Suppressor macrophage (primary cell): ENCODE results near the gene TH.

ENCODE experiments used
- DNase-seq, 4 experiments: peaks; one replicate each; pipeline ENCODE4 v3.0.0-alpha.2; 2020 to 2022

Gene TH

GRCh38 chr11:2177076-2177475, 5.5 kb upstream of the TH start:
- no peak for DNase-seq

GRCh38 chr11:2176389-2176900, 4.8 kb upstream of the TH start:
- no peak for DNase-seq

DNA sequence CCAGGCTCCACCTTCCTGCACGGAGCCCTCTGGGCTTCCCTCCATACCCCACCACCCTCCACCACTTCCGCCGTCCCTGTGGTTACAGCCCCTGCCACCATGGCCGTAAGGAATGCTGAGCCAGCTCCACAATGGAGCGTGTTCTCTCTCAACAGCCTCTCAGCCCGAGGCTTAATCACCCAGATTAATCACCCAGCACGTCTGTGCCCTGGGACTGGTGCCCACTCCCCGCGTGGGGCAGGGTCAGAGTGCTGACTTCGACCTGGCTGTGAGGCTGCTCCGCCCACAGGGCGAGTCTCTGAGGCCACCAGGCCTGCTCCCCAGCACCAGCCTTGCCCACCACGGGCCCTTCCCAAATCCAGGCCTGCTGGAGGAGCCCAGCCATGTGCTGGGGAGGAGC, 4.0 kb upstream of the TH start:
- no peak for DNase-seq

- DNase-seq: no peak
These were observed 2.7 kb upstream of the TH start for GRCh38 chr11:2174361-2174760.

- no peak for DNase-seq
These were observed 2.1 kb upstream of the TH start for GRCh38 chr11:2173761-2174160.

GRCh38 chr11:2173150-2173693, 1.6 kb upstream of the TH start:
- peak in 2 of 4 experiments; percentile 16 to 33 for DNase-seq

DNA sequence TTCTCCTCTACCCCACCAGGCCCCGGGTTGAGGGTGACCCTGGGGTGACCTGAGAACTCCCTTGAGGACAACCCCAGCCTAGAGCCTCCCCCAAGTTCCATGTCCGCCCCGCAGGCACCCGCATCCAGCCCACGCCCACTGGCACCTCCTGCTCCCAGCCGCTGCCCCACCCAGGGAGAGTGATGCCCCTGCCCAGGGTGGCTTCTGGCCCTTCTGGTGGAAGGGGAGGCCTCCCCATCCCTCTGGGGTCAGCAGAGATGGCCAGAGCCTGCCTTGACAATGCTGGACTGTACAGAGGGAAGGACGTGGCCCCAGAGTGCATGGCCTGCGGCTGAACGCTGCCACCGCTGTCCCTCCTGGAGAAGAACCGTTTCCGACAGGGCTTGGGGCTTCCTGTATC, 1.1 kb upstream of the TH start:
- DNase-seq: no peak

DNA sequence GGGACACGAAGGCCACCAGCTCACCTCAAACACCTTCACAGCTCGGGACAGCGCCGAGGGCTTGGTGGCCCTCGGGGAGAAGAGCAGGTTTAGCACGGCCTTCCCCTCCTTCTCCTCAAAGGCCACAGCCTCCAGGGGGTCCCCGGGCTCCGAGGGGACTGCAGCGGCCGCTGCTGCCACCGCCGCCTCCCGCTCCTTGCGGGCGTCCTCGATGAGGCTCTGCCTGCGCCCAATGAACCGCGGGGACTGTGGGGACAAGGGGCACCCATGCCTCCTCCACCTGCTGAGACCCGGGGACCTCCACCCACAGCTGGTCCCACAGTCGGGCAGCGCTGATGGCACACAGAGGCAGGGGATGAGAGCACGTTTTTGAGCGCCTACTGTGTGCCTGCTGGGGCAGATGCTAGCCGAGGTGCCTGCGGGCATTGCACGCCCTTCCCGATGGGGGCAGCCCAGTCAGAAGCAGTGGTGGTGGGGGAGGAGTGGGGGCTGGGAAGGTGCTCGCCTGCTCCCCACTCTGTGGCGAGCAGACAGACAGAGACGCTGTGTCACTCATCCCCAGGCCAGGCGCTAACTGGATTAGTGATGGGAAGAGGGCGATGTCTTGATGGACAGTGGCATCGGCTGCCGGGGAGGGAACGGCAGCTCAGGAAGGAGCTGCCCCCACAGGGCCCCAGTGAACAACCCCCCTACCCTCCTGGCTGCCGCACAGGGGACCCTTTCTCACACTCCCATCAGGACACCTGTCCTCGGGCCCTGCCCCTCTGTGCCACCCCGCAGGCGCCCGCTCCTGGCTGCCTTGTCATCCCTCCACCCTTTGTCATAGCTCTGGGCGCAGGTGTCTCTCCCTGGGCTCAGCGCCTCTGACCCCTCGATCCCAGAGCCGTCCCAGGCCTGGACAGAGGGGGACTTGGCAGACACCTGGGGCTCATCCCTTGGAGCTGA, 1.7 kb downstream of the TH start:
- no peak for DNase-seq

DNA sequence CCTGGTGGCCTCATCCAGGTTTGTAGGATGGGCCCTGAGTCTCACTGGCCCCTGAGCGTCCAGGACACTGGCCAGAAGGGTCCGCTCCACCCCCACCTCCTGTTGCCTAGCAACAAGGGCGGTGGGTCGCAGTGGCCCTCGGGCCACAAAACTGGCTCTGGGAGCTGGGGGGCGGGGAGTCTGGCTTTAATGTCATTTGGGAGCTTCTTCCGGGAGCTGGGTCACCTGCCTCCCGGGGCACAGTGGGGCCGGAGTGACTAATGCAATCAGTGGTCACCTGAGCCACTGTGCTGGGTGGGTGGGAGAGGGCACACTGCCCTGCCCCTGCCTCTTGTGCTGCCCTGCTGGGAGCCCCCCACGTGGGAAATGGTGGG, 2.6 kb downstream of the TH start:
- no peak for DNase-seq

DNA sequence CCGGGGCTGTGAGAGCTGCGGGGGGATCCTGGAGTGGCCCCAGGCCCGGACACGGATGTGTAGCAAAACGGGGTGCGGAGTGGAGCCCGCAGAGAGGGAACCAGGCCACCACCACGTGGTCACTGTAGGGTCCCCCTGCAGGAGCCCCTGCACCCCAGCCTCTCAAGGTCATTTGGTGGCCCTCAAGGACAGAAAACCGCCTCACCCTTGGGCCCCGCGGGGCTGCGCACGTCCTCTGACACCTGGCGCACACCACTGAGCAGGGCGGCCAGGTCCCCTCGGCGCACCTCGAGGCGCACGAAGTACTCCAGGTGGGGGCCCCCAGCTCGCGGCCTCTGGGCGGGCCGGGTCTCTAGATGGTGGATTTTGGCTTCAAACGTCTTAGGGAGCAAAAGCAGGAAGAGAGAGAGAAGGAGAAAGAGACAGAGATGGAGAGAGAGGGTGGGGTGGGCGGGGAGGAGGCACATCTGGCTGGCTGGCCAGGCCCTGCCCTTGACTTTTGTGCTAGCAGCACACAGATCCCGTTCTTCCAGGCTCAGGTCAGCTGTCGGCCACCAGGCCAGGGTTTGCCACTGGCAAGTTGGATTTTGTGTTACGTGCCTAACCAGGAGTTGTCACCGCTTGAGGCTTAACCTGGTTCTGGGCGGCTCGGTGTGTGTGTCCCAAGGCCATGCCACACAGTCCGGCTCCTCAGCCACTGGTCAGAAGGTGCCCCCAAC, 3.2 kb downstream of the TH start:
- no peak for DNase-seq

GRCh38 chr11:2167141-2168045, 4.2 kb downstream of the TH start:
- DNase-seq: no peak

GRCh38 chr11:2166091-2166851, 5.3 kb downstream of the TH start:
- peak in 2 of 4 experiments; percentile 31 to 52 for DNase-seq

- DNase-seq: no peak
These were observed 6.0 kb downstream of the TH start for GRCh38 chr11:2165571-2165970.

DNA sequence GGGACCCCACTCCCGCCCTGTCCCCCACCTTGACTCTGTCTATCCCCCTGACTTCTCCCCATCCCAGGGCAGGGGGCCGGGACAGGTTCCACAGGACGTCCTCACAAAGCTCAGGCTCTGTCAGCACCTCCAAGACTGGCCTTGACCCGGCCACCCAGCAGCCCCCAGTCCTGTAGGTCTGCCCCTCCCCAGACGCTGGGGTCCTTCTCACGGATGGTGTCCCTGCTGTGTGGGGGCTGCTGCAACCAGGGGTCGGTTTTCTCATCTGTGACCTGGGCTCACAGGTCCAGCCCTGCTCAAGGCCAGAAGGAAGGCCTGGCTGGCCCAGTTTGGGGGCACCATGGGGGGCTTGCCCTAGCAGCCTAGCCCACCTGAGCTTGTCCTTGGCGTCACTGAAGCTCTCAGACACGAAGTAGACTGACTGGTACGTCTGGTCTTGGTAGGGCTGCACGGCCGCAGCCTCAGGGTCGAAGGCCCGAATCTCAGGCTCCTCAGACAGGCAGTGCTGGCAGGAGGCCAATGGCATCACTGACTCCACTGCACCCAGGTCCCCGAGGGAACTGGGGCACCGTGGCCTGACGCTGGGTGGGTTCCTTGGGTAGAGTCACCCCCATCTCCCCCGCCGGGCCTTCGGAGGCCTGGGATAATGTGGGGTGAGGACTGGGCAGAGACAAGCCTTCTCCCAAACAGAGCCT, 6.6 kb downstream of the TH start:
- DNase-seq: no peak

DNA sequence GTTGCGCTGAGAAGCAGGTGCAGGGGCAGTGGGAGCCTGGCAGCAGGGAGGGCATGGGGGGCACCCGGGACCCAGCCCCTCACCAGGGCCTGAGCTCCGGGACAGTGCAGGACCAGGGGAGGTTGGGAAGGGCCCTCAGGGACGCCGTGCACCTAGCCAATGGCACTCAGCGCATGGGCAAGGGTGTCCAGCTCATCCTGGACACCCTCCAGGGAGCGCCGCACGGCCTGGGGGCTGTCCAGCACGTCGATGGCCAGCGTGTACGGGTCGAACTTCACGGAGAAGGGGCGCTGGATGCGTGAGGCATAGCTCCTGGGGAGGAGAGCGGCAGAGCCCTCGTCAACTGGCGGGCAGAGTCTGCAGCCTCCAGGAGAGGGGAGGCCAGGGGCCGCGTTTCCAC, 7.5 kb downstream of the TH start:
- no peak for DNase-seq

- no peak for DNase-seq
These were observed 8.1 kb downstream of the TH start for GRCh38 chr11:2163428-2163978.

DNA sequence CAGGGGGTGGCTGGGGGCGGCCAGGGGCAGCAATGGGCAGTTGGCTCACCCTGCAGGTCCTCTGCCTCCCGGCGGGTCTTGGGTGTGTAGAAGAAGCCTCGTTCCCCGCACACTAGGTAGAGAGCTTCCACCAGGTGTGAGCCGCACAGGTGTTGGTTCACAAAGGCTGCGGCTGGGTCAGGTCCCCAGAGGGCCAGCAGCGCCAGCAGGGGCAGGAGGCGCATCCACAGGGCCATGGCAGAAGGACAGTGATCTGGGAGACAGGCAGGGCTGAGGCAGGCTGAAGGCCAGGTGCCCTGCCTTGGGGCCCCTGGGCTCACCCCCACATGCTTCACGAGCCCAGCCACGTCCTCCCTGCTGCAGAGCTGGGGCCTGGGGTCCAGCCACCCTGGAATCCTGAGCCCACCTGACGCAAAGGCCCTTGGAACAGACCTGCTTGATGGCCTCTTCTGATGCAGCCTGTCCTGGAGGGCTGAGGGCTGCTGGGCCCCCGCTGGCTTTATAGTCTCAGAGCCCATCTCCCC, 10.8 kb downstream of the TH start, which contains the start of gene INS:
INS (minus strand) TSS at position 474 of the 524 bp plus-strand sequence; CDS start at position 236, 238 bp downstream.
- DNase-seq: no peak

GRCh38 chr11:2159536-2160413, 11.8 kb downstream of the TH start:
- DNase-seq: no peak

- DNase-seq: no peak
These were observed 12.6 kb downstream of the TH start for GRCh38 chr11:2158966-2159365.
